ENCODE data around the gene TRAPPC10.

The TRAPPC10 gene

DNA sequence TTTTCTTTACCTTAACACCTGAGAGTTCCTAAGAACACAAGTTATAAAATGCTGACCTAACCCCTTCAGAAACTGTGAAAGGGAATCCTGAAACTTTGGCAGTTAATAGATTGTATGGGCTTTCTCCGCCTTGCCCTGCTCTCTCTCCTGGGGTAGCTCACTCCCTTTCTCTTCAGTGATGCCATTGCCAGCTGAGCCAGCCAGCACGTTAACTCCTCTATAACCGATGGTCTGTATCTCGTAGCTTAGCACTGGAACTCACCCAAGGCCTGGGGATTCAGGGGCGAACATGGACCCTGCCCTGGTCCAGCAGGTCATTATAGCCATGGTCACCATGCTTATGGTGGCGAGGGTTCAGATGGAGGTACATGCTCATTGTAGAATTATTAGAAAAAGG is 40.7 kb downstream of the TRAPPC10 start:
- H3K9ac ChIP-seq (ENCODE audit: low read depth, low read length, poor library complexity, severe bottlenecking): no peak overlapping the region
- H4K20me1 ChIP-seq (ENCODE audit: insufficient read depth, low read length, poor library complexity, severe bottlenecking): peaks cover 4% of the 10 kb centered on the region
- TF ChIP-seq, protein P1, sequence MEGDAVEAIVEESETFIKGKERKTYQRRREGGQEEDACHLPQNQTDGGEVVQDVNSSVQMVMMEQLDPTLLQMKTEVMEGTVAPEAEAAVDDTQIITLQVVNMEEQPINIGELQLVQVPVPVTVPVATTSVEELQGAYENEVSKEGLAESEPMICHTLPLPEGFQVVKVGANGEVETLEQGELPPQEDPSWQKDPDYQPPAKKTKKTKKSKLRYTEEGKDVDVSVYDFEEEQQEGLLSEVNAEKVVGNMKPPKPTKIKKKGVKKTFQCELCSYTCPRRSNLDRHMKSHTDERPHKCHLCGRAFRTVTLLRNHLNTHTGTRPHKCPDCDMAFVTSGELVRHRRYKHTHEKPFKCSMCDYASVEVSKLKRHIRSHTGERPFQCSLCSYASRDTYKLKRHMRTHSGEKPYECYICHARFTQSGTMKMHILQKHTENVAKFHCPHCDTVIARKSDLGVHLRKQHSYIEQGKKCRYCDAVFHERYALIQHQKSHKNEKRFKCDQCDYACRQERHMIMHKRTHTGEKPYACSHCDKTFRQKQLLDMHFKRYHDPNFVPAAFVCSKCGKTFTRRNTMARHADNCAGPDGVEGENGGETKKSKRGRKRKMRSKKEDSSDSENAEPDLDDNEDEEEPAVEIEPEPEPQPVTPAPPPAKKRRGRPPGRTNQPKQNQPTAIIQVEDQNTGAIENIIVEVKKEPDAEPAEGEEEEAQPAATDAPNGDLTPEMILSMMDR (conservative IDR thresholded peaks at IDR 0.05; ENCODE audit: low read length): no peak
- TF ChIP-seq EZH2phosphoT487 (IDR thresholded peaks at IDR 0.05; ENCODE audit: borderline replicate concordance): no peak
- H3K79me2 ChIP-seq (ENCODE audit: insufficient read depth, low read length): peaks cover 43% of the 10 kb centered on the region
- H3K4me2 ChIP-seq (ENCODE audit: low read depth, low read length, poor library complexity, severe bottlenecking): no peak overlapping the region
- no peaks in the 10 kb centered on the region for H3K9me2 ChIP-seq (replicated peaks; ENCODE audit: low read depth, low read length)
- H3K4me3 ChIP-seq (ENCODE audit: low read length, poor library complexity, severe bottlenecking): no peak overlapping the region
- H3K36me3 ChIP-seq (ENCODE audit: insufficient read depth, low read length): peaks cover 69% of the 10 kb centered on the region; the same call in 1 of the 2 replicates
- no peaks in the 10 kb centered on the region for H3K27me3 ChIP-seq (ENCODE audit: insufficient read depth, low read length, poor library complexity, severe bottlenecking)
- no peaks in the 10 kb centered on the region for H3K4me1 ChIP-seq (ENCODE audit: insufficient read depth, low read length, poor library complexity, severe bottlenecking)
- H2AFZ ChIP-seq (ENCODE audit: low read length): no peak overlapping the region
- H3K9me3 ChIP-seq (ENCODE audit: insufficient read depth, low read depth, low read length): no peaks in the 10 kb centered on the region
- H3F3A ChIP-seq (ENCODE audit: low read depth): no peaks in the 10 kb centered on the region

DNA sequence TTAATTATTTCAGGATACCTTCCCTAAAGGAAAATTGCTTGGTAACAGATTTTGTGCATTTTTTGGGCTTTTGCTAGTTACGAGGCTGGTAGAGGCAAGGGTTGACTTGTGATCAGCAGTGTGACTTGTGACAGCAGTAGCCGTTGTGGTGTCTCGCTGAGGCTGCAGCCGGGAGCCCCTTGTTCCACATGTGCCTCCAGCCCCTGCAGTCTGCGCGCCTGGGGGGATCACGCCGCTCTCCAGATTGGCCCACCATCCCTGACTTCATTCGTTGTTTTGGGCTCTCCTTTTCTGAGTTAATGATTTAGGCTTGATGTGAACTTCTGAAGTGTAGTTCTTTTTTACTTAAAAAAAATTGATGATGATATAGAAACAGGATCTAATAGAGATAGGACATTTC is 41.5 kb downstream of the TRAPPC10 start:
- no peaks in the 10 kb centered on the region for H3K4me1 ChIP-seq (ENCODE audit: insufficient read depth, low read length, poor library complexity, severe bottlenecking)
- no peak overlapping the region for H2AFZ ChIP-seq (ENCODE audit: low read length)
- no peak overlapping the region for H3K4me3 ChIP-seq (ENCODE audit: low read length, poor library complexity, severe bottlenecking)
- TF ChIP-seq, protein P1 (conservative IDR thresholded peaks at IDR 0.05; ENCODE audit: low read length): no peak
- no peak for TF ChIP-seq EZH2phosphoT487 (IDR thresholded peaks at IDR 0.05; ENCODE audit: borderline replicate concordance)
- H3K9me2 ChIP-seq (replicated peaks; ENCODE audit: low read depth, low read length): no peaks in the 10 kb centered on the region
- H3K79me2 ChIP-seq (ENCODE audit: insufficient read depth, low read length): peaks cover 35% of the 10 kb centered on the region
- no peaks in the 10 kb centered on the region for H3F3A ChIP-seq (ENCODE audit: low read depth)
- no peak overlapping the region for H3K9ac ChIP-seq (ENCODE audit: low read depth, low read length, poor library complexity, severe bottlenecking)
- H3K9me3 ChIP-seq (ENCODE audit: insufficient read depth, low read depth, low read length): no peaks in the 10 kb centered on the region
- no peak overlapping the region for H3K4me2 ChIP-seq (ENCODE audit: low read depth, low read length, poor library complexity, severe bottlenecking)
- H3K27me3 ChIP-seq (ENCODE audit: insufficient read depth, low read length, poor library complexity, severe bottlenecking): no peaks in the 10 kb centered on the region
- H4K20me1 ChIP-seq (ENCODE audit: insufficient read depth, low read length, poor library complexity, severe bottlenecking): peaks cover 4% of the 10 kb centered on the region
- peaks cover 71% of the 10 kb centered on the region; the same call in 1 of the 2 replicates for H3K36me3 ChIP-seq (ENCODE audit: insufficient read depth, low read length)

DNA sequence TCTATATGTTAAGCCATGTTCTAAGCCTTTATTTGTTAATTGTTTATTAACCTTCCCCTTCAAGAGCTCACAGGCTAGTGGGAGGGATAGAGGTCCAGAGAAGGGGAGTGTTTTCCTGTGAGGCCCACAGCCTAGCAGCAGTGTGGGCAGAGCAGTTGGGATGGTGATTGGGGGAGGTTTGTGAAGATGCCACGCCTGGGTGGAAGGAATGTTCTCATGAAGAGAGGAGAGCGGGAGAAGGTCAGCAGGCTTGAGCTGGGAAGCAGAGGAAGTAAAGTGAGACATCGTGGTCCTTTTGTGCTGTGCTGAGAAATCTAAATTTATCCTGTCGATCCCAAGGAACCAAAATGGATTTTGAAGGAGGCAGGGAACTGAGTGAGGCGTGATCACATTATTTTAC is 42.6 kb downstream of the TRAPPC10 start:
- H3K4me1 ChIP-seq (ENCODE audit: insufficient read depth, low read length, poor library complexity, severe bottlenecking): no peaks in the 10 kb centered on the region
- TF ChIP-seq, protein P1 (conservative IDR thresholded peaks at IDR 0.05; ENCODE audit: low read length): no peak
- no peak for TF ChIP-seq EZH2phosphoT487 (IDR thresholded peaks at IDR 0.05; ENCODE audit: borderline replicate concordance)
- no peak overlapping the region for H3K4me2 ChIP-seq (ENCODE audit: low read depth, low read length, poor library complexity, severe bottlenecking)
- no peaks in the 10 kb centered on the region for H3K9me2 ChIP-seq (replicated peaks; ENCODE audit: low read depth, low read length)
- H3K9ac ChIP-seq (ENCODE audit: low read depth, low read length, poor library complexity, severe bottlenecking): no peak overlapping the region
- peaks cover 73% of the 10 kb centered on the region; the same call in 1 of the 2 replicates for H3K36me3 ChIP-seq (ENCODE audit: insufficient read depth, low read length)
- H3K27me3 ChIP-seq (ENCODE audit: insufficient read depth, low read length, poor library complexity, severe bottlenecking): no peaks in the 10 kb centered on the region
- no peak overlapping the region for H2AFZ ChIP-seq (ENCODE audit: low read length)
- no peaks in the 10 kb centered on the region for H3K9me3 ChIP-seq (ENCODE audit: insufficient read depth, low read depth, low read length)
- H3F3A ChIP-seq (ENCODE audit: low read depth): no peaks in the 10 kb centered on the region
- H3K79me2 ChIP-seq (ENCODE audit: insufficient read depth, low read length): peaks cover 29% of the 10 kb centered on the region; the same call in 1 of the 2 replicates
- H4K20me1 ChIP-seq (ENCODE audit: insufficient read depth, low read length, poor library complexity, severe bottlenecking): peaks cover 4% of the 10 kb centered on the region
- H3K4me3 ChIP-seq (ENCODE audit: low read length, poor library complexity, severe bottlenecking): no peak overlapping the region
